Panc1 (cell line): ENCODE results near the gene MRTFA. TPM values are rescaled to one million over a fixed set of nuclear protein-coding genes. Genes with fewer than 3 reads are reported as not detected.
"Not testable (repeated sequence)": the region's sequence is repeated elsewhere in the genome, so short reads cannot be mapped to it uniquely, and the experiment has no call there.

Experiments used
- ATAC-seq: fragments of 200-7000 bp; cut with Tn5 transposase; 2 replicates; pipeline ENCODE4 v1.9.1; 2020; ENCODE audit warnings: mild to moderate bottlenecking, moderate library complexity
- BruUV-seq: library from RNA; stranded (reverse); fragments of 400-500 nt; replicated peaks from 2 replicates; lab custom pipeline; 2021; lab: Mats Ljungman, UMichigan
- CTCF ChIA-PET: fragments of 300-600 bp; sonication (Branson Sonifier 250); formaldehyde crosslinking; loops from one replicate; lab custom pipeline; 2022; ENCODE audit warnings: antibody characterized with exemption; lab: Charles Lee
- POLR2A ChIA-PET: fragments of 300-600 bp; sonication (Branson Sonifier 250); formaldehyde crosslinking; loops from one replicate; lab custom pipeline; 2022; ENCODE audit warnings: antibody characterized with exemption; lab: Charles Lee
- DNase-seq: peaks from one replicate; pipeline ENCODE4 v3.0.0-alpha.2; 2010; ENCODE audit warnings: low read depth, low spot score
- H3K27ac ChIP-seq: 2 replicates; pipeline ENCODE4 v1.5.1; 2011; ENCODE audit warnings: mild to moderate bottlenecking, low read length, inconsistent platforms
- H3K27me3 ChIP-seq: fragments of 200-500 bp; sonication (Bioruptor generic); 2 replicates; pipeline ENCODE4 v1.6.0; 2014; ENCODE audit warnings: low read length, inconsistent platforms; ENCODE audit not compliant: control insufficient read depth, insufficient read depth
- H3K36me3 ChIP-seq: fragments of 200-500 bp; sonication (Bioruptor generic); 2 replicates; pipeline ENCODE4 v1.5.1; 2014; ENCODE audit warnings: inconsistent platforms, mild to moderate bottlenecking, low read length, moderate library complexity; ENCODE audit not compliant: control insufficient read depth, insufficient read depth
- H3K4me1 ChIP-seq: 2 replicates; pipeline ENCODE4 v1.5.1; 2011; ENCODE audit warnings: inconsistent platforms, mild to moderate bottlenecking, low read length, moderate library complexity; ENCODE audit not compliant: control insufficient read depth, insufficient read depth
- H3K4me3 ChIP-seq, 2 experiments: 2 replicates each; pipeline ENCODE4 v1.5.1; 2011 to 2012; ENCODE audit warnings: low read depth in 2 of 2, low read length in 2 of 2, mild to moderate bottlenecking in 2 of 2, inconsistent platforms in 1 of 2, moderate library complexity in 1 of 2
- H3K9me3 ChIP-seq: fragments of 200-500 bp; sonication (Bioruptor generic); 2 replicates; pipeline ENCODE4 v1.5.1; 2014; ENCODE audit warnings: low read depth, mild to moderate bottlenecking, inconsistent platforms, low read length, moderate library complexity; ENCODE audit not compliant: control insufficient read depth, insufficient read depth
- POLR2AphosphoS5 ChIP-seq: IDR thresholded peaks from 2 replicates; pipeline ENCODE4 v1.6.1; 2012; ENCODE audit warnings: mild to moderate bottlenecking, low read depth, low read length, moderate library complexity
- SIN3A ChIP-seq: IDR thresholded peaks from 2 replicates; pipeline ENCODE4 v1.6.1; 2012; ENCODE audit warnings: low read depth, mild to moderate bottlenecking, low read length, moderate library complexity, borderline replicate concordance; ENCODE audit not compliant: insufficient read depth
- TCF7L2 ChIP-seq: IDR thresholded peaks from 2 replicates; pipeline ENCODE4 v1.6.1; 2011; ENCODE audit warnings: mild to moderate bottlenecking, low read depth, low read length, inconsistent platforms
- in situ Hi-C: cut with HindIII; loops from 2 replicates; pipeline ENCODE4 v1.10.0; 2016; ENCODE audit warnings: low sequenced_read_pairs, low pct_unique_long_range_greater_than_20kb
- intact Hi-C: fragments of 100-400 bp; cut with micrococcal nuclease; formaldehyde crosslinking; loops from one replicate; pipeline ENCODE4 v1.10.0; 2022; ENCODE audit not compliant: unreplicated experiment
- total RNA-seq: library from RNA; stranded (reverse); gene quantifications from one replicate; pipeline ENCODE4 v1.2.1, GENCODE V29; 2021; ENCODE audit not compliant: unreplicated experiment
- TF ChIP-seq, protein P1 (sequence below), 2 experiments: IDR thresholded peaks; 2 replicates each; pipeline ENCODE4 v1.6.1; 2011 to 2012; ENCODE audit warnings: low read depth in 2 of 2, control low read depth in 1 of 2, low read length in 1 of 2, mild to moderate bottlenecking in 1 of 2, moderate library complexity in 1 of 2; ENCODE audit not compliant: insufficient read depth in 1 of 2

The MRTFA gene
- total RNA-seq, 1 experiment from 2014 or later: 62.1 TPM

DNA sequence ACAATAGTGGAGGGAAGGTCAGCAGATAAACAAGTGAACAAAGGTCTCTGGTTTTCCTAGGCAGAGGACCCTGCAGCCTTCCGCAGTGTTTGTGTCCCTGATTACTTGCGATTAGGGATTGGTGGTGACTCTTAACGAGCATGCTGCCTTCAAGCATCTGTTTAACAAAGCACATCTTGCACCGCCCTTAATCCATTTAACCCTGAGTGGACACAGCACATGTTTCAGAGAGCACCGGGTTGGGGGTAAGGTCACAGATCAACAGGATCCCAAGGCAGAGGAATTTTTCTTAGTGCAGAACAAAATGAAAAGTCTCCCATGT lies 136.1 kb downstream of the MRTFA start:
- peaks cover 44% of the 10 kb centered on the region for H3K4me1 ChIP-seq
- DNase-seq, H3K4me3 ChIP-seq, intact Hi-C loops, BruUV-seq, H3K9me3 ChIP-seq, H3K27me3 ChIP-seq, POLR2A ChIA-PET, CTCF ChIA-PET, ATAC-seq, H3K36me3 ChIP-seq, in situ Hi-C loops: not testable (repeated sequence)
- peak overlapping the region; percentile 90; the same call in 1 of the 2 replicates for H3K27ac ChIP-seq

DNA sequence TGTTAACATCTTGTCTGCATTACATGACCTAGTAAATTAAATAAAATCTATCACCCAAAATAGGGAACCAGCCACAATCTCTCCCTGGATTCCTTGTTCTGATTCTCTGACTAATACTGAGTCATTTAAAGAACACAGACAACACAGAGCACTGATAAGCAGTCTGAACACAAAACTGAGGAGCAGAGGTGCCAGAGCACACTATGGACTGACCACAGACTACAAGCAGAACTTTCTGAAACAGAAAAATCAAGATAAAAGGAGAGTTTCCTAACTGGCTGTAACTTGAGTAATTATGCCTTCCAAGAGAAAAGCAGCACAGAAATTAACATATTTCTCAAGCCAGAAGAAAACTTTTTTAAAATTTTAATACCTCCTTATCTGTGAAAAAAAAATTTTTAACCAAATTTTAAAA lies 137.3 kb downstream of the MRTFA start:
- TF ChIP-seq SIN3A (no peak), POLR2AphosphoS5 (peak; percentile 74)
- in situ Hi-C loops (no loop called here), intact Hi-C loops (no loop called here)
- H3K4me1 ChIP-seq: peaks cover 32% of the 10 kb centered on the region
- H3K36me3 ChIP-seq: no peaks in the 10 kb centered on the region
- BruUV-seq: no TSS peak
- POLR2A ChIA-PET: no interaction called here
- ATAC-seq (peak; percentile 92), DNase-seq (peak; percentile 85)
- H3K27me3 ChIP-seq: no peaks in the 10 kb centered on the region
- peak overlapping the region; percentile 90 for H3K27ac ChIP-seq
- CTCF ChIA-PET: no interaction called here
- H3K9me3 ChIP-seq: no peaks in the 10 kb centered on the region
- H3K4me3 ChIP-seq: no peak overlapping the region

DNA sequence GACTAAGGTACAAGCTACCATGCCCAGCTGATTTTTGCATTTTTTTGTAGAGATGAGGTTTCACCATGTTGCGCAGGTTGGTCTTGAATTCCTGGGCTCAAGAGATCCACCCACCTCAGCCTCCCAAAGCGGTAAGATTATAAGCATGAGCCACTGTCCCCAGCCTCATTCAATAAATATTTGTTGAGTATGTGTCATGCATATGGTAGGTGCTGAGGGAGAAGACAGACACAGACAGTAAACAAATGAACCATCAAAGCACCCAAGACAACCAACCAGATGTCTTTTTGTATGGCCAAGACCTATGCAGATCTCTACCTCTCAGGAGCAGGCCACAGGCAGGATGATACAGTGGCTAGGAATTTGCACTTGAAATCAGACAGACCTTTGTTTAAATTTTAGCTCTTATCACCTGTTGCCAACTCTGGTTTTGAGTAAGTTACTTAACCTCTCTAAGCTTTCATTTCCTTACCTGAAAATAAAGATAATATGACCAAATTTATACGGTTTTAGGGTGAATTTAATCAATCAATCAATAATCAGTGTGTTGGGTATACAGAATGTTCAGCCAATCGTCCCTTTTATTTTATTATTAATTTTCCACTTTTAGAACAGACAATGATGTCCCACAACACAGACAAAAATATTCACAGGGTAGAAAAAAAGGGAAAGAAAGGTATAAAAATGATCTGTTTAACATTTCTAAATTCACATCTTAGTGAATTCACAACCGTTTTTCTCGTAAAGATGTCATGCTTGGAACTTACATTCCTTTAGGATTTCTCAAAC lies 137.9 kb downstream of the MRTFA start:
- in situ Hi-C loops (no loop called here), intact Hi-C loops (no loop called here)
- Histone ChIP-seq H3K27ac (peak overlapping the region; percentile 90), H3K4me1 (peaks cover 33% of the 10 kb centered on the region), H3K9me3 (no peaks in the 10 kb centered on the region), H3K4me3 (no peak overlapping the region), H3K36me3 (no peaks in the 10 kb centered on the region), H3K27me3 (no peaks in the 10 kb centered on the region)
- DNase-seq (peak; percentile 98), ATAC-seq (peak; percentile 97)
- TF ChIP-seq TCF7L2: peak; percentile 87
- peak; percentile 39; the same call in 1 of the 2 replicates for TF ChIP-seq POLR2AphosphoS5
- TF ChIP-seq, protein P1, sequence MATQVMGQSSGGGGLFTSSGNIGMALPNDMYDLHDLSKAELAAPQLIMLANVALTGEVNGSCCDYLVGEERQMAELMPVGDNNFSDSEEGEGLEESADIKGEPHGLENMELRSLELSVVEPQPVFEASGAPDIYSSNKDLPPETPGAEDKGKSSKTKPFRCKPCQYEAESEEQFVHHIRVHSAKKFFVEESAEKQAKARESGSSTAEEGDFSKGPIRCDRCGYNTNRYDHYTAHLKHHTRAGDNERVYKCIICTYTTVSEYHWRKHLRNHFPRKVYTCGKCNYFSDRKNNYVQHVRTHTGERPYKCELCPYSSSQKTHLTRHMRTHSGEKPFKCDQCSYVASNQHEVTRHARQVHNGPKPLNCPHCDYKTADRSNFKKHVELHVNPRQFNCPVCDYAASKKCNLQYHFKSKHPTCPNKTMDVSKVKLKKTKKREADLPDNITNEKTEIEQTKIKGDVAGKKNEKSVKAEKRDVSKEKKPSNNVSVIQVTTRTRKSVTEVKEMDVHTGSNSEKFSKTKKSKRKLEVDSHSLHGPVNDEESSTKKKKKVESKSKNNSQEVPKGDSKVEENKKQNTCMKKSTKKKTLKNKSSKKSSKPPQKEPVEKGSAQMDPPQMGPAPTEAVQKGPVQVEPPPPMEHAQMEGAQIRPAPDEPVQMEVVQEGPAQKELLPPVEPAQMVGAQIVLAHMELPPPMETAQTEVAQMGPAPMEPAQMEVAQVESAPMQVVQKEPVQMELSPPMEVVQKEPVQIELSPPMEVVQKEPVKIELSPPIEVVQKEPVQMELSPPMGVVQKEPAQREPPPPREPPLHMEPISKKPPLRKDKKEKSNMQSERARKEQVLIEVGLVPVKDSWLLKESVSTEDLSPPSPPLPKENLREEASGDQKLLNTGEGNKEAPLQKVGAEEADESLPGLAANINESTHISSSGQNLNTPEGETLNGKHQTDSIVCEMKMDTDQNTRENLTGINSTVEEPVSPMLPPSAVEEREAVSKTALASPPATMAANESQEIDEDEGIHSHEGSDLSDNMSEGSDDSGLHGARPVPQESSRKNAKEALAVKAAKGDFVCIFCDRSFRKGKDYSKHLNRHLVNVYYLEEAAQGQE (IDR thresholded peaks at IDR 0.05; ENCODE audit: insufficient read depth in 1 of 2, low read depth in 2 of 2, low read length in 1 of 2): no peak
- TSS peak; percentile 74 for BruUV-seq
- POLR2A ChIA-PET: interaction anchor here (0.6 kb wide), 1 partner anchor 210 kb away, joined by 6 read pairs; no protein-coding TSS in a partner anchor
- CTCF ChIA-PET: interaction anchor here (0.5 kb wide), 1 partner anchor 27 kb away, joined by 3 read pairs; no protein-coding TSS in a partner anchor
